ENCODE results near the gene DNPH1.

The DNPH1 gene

DNA sequence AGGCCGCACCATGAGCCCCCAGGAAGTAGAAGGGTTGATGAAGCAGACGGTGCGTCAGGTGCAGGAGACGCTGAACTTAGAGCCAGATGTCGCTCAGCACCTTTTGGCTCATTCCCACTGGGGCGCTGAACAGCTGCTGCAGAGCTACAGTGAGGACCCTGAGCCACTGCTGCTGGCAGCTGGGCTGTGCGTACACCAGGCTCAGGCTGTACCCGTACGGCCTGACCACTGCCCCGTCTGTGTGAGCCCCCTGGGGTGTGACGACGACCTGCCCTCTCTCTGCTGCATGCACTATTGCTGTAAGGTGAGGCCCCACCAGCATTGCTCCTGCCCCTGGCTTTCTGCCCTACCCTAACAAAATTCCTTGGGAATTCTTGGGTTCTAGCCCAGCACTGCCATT is 13.1 kb downstream of the DNPH1 start:
- no peak for DNase-seq (ENCODE audit: low read depth in 2 of 3, low spot score in 2 of 3)

DNA sequence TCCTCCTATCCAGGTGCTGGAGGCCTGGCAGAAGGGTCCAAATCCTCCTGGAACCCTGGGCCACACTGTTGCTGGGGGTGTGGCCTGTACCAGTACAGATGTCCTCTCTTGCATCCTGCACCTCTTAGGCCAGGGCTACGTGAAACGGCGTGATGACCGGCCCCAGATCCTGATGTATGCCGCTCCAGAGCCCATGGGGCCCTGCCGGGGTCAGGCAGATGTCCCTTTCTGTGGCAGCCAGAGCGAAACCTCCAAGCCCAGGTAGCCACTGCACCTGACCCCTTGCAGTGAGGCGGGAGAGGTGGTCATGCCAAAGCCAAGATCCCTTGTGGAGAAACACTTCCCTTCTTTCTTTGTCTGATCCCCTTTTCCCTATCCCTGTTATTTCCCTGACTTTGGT is 14.2 kb downstream of the DNPH1 start:
- DNase-seq (ENCODE audit: low read depth in 2 of 3, low spot score in 2 of 3), result no peak

DNA sequence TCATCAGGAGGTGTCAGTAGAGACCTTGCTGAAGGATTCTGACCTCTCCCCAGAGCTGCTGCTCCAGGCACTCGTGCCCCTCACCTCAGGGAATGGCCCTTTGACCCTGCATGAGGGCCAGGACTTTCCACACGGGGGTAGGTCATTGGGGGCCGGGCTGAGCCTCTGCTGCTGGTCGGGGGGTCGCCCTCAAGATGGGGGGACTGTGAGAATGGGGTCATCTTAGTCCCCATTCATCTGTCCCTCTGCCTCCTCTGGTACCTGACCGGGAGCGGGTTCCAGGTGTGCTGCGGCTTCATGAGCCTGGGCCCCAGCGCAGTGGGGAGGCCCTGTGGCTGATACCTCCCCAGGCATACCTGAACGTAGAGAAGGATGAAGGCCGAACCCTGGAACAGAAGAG is 15.8 kb downstream of the DNPH1 start:
- no peak for DNase-seq (ENCODE audit: low read depth in 2 of 3, low spot score in 2 of 3)

DNA sequence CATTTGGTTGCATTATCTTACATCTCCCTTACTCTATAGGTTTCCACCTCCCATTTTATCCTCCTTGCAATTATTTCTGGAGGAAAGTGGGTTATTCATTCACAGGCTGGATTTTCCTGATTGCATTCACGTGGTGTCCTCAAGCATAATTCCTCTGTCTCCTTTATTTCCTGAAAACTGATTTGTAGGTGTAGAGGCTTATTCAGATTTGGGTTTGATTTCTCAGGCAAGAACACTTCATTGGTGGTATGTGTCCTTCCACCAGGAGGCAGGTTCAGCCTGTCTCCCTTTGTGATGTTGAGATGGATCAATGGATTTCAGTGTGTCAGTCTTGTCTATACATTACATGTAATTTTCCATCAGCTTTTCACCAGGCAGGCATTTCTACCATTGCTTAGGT is 17.3 kb downstream of the DNPH1 start:
- no peak for DNase-seq (ENCODE audit: low read depth in 2 of 3, low spot score in 2 of 3)

DNA sequence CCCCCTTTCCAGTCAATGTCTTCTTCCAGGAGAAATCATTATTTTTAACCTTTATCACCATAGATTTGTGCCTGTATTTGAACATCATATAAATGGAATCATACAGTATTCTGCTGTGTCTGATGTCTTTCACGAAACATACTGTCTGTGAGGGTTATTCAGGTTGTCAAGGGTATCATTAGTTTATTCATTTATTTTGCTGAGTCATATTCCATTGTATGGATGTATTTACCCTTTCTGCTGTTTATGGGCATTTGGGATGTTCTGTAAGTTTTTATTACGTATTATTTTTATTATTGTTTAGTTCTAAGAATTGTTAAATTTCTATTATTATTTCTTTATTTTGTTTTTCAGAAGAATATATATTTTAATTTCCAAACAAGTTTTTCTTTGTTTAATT is 22.0 kb downstream of the DNPH1 start:
- DNase-seq (ENCODE audit: low read depth in 2 of 3, low spot score in 2 of 3), result no peak

DNA sequence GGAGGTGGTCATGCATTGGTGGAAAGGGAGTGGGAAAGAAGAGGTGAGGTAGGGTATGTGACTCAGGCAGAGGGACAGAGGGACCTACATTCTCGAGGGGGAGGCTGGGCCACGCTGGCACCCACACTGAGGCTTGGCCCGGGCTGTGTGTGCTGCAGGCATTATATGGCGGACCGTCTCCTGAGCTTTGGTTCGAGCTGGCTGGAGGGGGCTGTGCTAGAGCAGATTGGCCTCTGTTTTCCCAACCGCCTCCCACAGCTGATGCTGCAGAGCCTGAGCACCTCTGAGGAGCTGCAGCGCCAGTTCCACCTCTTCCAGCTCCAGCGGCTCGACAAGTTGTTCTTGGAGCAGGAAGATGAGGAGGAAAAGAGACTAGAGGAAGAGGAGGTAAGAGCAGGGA is 23.4 kb downstream of the DNPH1 start:
- DNase-seq (ENCODE audit: low read depth in 2 of 3, low spot score in 2 of 3), result no peak

DNA sequence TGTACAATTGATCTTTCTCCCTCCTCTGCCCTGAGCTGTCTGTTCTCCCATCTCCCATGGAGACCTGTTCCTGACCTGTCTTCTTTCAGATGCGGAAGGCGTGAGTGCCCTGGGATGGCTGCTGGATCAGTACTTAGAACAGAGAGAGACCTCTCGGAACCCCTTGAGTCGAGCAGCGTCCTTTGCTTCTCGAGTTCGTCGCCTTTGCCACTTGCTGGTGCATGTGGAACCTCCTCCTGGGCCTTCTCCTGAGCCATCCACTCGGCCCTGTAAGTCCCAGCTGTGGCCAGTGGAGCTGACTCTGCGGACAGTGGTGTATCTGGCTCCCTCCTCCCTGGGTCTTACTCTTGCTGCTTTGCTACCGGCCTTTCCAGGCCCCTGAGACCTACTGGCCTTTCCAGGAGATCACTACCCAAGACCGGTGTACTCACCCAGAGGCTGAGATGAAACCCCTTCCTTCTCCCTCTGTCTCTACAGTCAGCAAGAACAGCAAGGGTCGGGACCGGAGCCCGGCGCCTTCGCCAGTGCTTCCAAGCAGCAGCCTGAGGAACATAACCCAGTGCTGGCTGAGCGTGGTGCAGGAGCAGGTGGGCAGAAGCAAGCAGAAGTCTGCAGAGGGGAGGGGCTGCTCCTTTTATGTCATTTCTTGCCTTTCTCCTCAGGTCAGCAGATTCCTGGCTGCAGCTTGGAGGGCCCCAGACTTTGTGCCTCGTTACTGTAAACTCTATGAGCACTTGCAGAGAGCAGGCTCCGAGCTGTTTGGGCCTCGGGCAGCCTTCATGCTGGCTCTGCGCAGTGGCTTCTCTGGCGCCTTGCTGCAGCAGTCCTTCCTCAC is 24.8 kb downstream of the DNPH1 start:
- no peak for DNase-seq (ENCODE audit: low read depth in 2 of 3, low spot score in 2 of 3)

DNA sequence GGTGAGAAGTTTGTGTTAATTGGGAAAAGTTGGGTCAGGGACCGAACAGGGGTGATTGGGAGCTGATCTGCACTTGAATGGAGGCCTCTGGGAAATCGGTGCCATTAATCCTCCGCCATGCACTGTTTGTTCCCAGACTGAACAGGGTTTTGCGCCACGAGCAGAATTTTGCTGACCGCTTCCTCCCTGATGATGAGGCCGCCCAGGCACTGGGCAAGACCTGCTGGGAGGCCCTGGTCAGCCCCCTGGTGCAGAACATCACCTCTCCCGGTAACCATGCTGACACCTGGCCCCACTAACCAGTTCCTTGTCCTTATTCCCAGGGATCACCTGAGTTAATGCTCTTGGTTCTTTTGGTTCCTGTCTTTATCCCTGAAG is 25.6 kb downstream of the DNPH1 start:
- no peak for DNase-seq (ENCODE audit: low read depth in 2 of 3, low spot score in 2 of 3)

DNA sequence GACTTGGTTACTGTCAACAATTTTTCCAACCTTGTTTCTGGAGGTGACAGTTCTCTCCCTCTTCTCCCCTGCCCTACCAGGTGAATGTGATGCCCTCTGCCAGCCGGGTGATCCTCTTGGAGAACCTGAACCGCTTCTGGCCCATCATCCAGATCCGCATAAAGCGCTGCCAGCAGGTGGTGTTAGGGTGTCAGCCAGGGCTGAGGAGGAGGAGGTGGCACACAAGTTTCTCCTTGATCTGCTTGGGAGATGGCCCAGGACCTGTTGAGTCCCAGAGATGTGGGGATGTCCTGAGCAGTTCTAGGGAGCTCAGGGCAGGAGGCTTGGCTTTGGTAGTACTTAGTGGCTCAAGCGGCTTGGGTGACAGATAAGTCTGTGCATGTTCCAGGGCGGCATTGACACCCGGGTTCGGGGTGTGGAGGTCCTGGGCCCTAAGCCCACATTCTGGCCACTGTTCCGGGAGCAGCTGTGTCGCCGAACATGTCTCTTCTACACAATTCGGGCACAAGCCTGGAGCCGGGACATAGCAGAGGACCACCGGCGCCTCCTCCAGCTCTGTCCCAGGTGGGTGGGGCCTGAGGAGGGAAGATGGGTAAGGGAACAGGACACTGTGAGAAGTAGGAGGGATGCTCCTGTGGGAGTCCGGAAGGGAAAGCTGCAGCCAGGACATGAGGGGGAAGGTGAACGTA is 26.1 kb downstream of the DNPH1 start:
- DNase-seq (ENCODE audit: low read depth in 2 of 3, low spot score in 2 of 3), result no peak

DNA sequence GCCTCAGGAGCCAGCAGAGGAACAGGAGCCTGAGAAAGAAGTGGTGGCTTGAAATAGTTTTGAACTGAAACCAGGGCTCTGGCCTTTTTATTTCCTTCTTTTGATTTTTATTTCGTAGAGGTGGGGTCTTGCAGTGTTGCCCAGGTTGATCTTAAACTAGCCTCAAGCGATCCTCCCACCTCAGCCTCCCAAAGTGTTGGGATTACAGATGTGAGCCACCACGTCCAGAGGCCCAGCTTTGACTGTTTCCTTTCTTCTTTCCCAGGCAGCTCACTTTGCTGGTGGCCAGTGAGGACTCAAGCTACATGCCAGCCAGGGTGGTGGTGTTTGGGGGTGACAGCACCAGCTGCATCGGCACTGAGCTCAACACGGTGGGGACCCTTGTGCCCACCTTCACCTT is 26.8 kb downstream of the DNPH1 start:
- no peak for DNase-seq (ENCODE audit: low read depth in 2 of 3, low spot score in 2 of 3)

DNA sequence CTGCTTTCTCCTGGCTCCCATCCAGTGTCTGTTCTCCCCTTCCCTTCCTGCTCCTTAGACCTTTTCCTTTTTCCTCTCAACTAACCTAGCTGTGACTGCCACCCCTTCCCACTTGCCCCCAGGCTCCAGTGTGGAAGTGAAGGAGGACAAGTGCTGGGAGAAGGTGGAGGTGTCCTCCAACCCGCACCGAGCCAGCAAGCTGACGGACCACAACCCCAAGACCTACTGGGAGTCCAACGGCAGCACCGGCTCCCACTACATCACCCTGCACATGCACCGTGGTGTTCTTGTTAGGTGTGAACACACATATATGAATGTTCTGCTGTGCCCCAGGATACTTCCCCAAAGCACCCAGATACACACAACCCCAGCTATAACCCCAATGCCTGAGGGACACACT is 28.7 kb downstream of the DNPH1 start:
- no peak for DNase-seq (ENCODE audit: low read depth in 2 of 3, low spot score in 2 of 3)

DNA sequence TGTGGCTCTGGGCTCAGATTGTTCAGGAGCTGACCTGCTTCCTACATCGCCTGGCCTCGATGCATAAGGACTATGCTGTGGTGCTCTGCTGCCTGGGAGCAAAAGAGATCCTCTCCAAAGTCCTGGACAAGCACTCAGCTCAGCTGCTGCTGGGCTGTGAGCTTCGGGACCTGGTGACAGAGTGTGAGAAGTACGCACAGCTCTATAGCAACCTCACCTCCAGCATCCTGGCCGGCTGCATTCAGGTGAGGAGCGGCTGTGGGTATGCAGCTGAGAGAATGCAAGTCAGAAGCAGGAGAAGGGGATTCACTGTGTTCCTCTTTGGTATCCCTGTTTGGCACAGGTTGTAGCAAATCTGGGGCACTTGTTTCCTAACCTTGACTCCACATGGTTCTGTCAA is 29.4 kb downstream of the DNPH1 start:
- no peak for DNase-seq (ENCODE audit: low read depth in 2 of 3, low spot score in 2 of 3)

DNA sequence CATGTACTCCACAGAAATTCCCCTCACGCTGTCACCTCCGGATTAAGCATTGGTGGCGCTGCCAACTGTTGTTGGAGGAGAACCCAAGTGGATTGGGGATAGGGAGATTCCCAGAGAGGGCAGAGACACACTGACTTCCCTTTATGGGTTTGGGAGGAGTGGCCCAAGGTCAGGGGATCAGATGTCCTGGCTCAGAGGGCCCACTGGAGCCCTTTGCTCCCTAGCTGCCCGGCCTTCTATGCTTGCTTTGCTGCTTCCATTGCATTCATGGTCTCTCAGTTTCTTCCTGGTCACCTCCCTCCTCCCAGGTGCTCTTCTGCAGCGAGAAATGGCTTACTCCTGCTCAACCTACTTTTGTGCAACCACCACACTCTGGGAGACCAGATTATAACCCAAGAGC is 32.9 kb downstream of the DNPH1 start:
- no peak for DNase-seq (ENCODE audit: low read depth in 2 of 3, low spot score in 2 of 3)

DNA sequence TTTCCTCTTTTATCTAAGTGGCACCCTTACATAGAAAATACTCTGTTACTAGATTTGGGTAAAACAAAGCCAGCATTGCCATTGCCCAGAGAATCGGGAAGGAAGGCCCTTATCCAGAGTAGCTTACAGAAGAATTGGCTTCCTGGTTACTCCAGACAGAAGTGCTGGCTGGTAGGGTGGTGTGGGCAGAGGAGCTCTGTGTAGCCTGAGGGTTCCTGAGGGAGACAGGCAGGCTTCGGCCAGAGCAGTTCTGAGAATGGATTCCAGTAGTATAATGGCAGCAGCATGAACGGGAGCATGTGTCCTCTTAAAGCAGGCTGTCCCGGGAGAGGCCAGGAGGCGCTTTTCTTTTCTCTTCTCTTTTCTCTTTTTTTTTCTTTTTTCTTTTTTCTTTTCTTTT is 35.4 kb downstream of the DNPH1 start:
- no peak for DNase-seq (ENCODE audit: low read depth in 2 of 3, low spot score in 2 of 3)

DNA sequence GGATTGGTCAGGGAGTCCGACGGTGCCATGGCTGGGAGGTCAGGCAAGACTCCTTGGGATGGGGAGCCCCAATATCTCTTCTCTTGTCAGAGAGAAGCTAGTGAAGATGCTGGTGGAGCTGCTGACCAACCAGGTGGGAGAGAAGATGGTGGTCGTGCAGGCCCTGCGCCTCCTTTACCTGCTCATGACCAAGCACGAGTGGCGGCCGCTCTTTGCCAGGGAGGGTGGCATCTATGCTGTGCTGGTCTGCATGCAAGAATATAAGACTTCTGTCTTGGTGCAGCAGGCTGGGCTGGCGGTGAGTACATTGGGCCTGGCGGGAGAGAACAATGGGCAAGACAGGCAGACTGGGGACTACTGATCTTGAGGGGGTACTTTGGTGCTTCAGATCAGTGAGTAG is 36.4 kb downstream of the DNPH1 start:
- DNase-seq (ENCODE audit: low read depth in 2 of 3, low spot score in 2 of 3), result no peak

DNA sequence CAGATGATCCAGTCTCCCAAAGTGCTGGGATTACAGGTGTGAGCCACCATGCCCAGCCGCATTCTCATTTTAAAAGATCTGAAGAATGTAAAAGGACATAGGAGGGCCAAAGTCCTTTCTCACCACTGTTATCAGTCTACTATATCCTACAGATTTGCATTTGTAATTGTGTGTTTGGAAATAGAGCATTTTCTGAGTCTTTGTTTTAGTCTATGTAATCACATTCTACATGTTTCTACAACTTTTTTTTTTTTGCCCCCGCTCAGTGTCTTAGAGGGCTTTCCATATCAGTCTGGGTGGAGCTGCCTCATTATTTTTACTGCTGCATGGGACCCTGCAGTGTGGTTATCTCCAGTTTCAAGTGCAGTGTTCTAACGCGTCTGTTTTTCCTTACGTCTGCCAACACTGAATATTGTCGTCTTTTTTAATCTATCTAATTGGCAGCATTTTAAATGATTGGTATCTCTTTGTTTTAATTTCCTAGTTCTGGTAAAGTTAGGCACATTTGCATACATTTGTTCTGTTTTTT is 39.4 kb downstream of the DNPH1 start:
- no peak for DNase-seq (ENCODE audit: low read depth in 2 of 3, low spot score in 2 of 3)

DNA sequence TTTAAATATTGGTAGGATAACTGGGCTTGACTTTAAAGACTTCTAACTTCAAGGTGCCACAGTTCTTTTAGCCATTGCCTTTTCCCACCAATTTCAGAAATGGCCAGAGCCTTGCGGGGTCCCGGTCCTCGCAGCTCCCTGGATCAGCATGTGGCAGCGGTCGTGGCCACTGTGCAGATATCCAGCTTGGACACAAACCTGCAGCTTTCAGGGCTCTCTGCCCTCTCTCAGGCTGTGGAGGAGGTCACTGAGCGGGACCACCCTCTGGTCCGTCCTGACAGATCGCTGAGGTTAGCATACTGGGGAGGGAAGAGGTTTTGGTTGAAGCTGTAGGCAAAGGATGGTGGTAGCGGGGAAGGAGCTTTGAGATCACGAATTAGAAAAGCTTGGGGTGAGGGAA is 40.9 kb downstream of the DNPH1 start:
- no peak for DNase-seq (ENCODE audit: low read depth in 2 of 3, low spot score in 2 of 3)

DNA sequence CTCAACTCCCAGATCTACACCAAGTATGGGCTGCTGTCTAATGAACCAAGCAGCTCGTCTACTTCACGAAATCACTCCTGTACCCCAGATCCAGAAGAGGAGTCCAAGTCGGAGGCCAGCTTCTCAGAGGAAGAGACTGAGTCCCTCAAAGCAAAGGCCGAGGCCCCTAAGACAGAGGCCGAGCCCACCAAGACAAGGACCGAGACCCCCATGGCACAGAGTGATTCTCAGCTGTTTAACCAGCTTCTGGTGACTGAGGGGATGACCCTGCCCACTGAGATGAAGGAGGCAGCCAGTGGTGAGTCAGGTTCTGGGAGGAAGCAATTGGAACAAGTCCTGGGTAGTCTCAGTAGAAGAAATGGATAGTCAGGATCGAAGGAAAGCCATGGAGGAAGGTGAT is 41.5 kb downstream of the DNPH1 start:
- no peak for DNase-seq (ENCODE audit: low read depth in 2 of 3, low spot score in 2 of 3)

DNA sequence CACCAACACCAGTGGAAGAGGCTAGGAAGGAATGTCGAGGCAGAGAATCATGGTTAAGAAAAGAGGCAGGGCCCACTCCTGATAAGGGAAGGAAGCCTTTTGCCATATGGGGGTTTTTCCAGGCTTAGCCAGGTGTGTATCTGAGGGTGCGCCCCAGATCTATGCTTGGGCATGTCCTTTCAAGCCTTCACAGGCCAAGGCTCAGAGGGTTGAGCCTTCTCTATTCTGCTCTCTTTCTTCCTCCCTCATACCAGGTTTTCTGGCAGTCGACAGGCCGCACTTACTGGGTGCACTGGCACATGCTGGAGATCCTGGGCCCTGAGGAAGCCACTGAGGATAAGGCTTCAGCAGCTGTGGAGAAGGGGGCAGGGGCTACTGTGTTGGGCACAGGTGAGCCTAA is 42.6 kb downstream of the DNPH1 start:
- no peak for DNase-seq (ENCODE audit: low read depth in 2 of 3, low spot score in 2 of 3)

DNA sequence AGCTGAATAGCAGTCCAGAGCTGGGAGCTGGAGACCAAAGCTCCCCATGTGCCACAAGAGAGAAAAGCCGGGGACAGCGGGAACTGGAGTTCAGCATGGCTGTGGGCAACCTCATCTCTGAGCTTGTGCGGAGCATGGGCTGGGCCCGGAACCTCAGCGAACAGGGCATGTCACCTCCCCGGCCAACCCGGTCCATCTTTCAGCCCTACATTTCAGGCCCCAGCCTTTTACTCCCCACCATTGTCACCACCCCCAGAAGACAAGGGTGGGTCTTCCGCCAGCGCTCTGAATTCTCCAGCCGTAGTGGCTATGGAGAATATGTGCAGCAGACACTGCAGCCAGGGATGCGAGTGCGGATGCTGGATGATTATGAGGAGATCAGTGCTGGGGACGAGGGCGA is 43.3 kb downstream of the DNPH1 start:
- no peak for DNase-seq (ENCODE audit: low read depth in 2 of 3, low spot score in 2 of 3)

DNA sequence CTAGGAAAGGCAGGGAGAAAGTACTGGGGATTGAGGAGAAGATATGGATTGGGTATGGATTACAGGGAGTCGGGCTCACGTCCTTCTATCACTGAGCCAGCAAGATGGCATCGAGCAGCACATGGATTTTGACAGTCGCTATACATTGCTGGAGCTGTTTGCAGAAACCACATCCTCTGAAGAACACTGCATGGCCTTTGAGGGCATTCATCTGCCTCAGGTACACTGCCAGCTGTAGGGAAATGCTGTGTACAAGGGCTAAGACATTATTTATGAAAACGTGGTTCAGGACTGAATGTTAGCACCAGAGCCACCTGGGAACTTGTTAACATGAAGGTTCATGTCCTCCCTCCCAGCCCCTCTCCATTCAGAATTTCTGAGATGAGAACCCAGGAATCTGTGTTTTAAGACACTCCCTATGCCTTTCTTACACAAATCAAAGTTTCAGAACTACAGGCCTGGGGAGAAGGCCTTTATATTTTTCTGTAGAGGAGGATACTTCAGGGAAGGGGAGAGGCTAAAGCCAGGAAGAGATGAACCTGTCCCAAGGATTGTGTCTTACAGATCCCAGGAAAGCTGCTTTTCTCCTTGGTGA is 43.8 kb downstream of the DNPH1 start:
- DNase-seq (ENCODE audit: low read depth in 2 of 3, low spot score in 2 of 3), result no peak

DNA sequence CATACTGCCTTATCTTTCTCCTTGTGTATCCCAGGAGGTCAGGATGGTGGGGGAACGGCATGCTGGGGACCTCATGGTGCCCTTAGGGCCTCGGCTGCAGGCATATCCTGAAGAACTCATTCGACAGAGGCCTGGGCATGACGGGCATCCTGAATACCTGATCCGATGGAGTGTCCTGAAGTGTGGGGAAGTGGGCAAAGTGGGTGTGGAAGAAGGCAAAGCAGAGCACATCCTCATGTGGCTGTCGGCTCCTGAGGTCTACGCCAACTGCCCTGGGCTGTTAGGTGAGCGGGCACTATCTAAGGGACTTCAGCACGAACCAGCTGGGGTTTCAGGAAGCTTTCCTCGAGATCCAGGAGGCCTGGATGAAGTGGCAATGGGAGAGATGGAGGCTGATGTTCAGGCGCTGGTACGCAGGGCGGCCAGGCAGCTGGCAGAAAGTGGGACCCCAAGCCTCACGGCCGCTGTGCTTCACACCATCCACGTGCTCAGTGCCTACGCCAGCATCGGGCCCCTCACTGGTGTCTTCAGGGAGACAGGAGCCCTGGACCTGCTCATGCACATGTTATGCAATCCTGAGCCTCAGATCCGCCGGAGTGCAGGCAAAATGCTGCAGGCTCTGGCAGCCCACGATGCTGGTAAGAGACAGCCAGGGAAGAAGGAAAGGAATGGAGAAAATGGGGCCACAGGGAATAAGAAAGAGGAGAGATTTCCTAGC is 44.9 kb downstream of the DNPH1 start:
- no peak for DNase-seq (ENCODE audit: low read depth in 2 of 3, low spot score in 2 of 3)

Measured in activated CD8-positive, alpha-beta memory T cell treated with anti-CD3 and anti-CD28 coated beads for 48 hours (primary cell).